GM19193 (cell line): ENCODE measurements around the gene KCNMA1.

Source experiments
- POLR2A ChIP-seq: IDR thresholded peaks from 4 replicates; pipeline ENCODE4 v1.6.1; 2011; ENCODE audit not compliant: insufficient read depth, insufficient read length; ENCODE audit errors: extremely low read depth

The KCNMA1 gene

GRCh38 chr10:77641344-77641743 lies 3.7 kb upstream of the KCNMA1 start:
- no peak for TF ChIP-seq POLR2A

GRCh38 chr10:77640167-77640566 lies 2.6 kb upstream of the KCNMA1 start:
- no peak for TF ChIP-seq POLR2A

GRCh38 chr10:77639756-77640155 lies 2.1 kb upstream of the KCNMA1 start:
- no peak for TF ChIP-seq POLR2A

- TF ChIP-seq POLR2A, result no peak
Observed at GRCh38 chr10:77638321-77639101, 903 bp upstream of the KCNMA1 start.

GRCh38 chr10:77636967-77637531 lies 559 bp downstream of the KCNMA1 start:
- no peak for TF ChIP-seq POLR2A

- no peak for TF ChIP-seq POLR2A
Observed at GRCh38 chr10:77636282-77636966, 1.2 kb downstream of the KCNMA1 start.

GRCh38 chr10:77635402-77636227 lies 2.0 kb downstream of the KCNMA1 start:
- TF ChIP-seq POLR2A, result no peak

GRCh38 chr10:77634939-77635338 lies 2.7 kb downstream of the KCNMA1 start:
- no peak for TF ChIP-seq POLR2A

- TF ChIP-seq POLR2A, result no peak
Observed at GRCh38 chr10:77633376-77633775, 4.2 kb downstream of the KCNMA1 start.

GRCh38 chr10:77631241-77631640 lies 6.4 kb downstream of the KCNMA1 start:
- TF ChIP-seq POLR2A, result no peak

- TF ChIP-seq POLR2A, result no peak
Observed at GRCh38 chr10:77630507-77630848, 7.1 kb downstream of the KCNMA1 start.

- no peak for TF ChIP-seq POLR2A
Observed at GRCh38 chr10:77629775-77630506, 7.7 kb downstream of the KCNMA1 start.

GRCh38 chr10:77628906-77629730 lies 8.5 kb downstream of the KCNMA1 start:
- no peak for TF ChIP-seq POLR2A
